K562 (cell line): ENCODE measurements around the gene CXCL17. TPM values are rescaled to one million over a fixed set of nuclear protein-coding genes. Genes with fewer than 3 reads are reported as not detected.

Source experiments
- ATAC-seq: fragments of 200-7000 bp; cut with Tn5 transposase; 3 replicates; pipeline ENCODE4 v1.9.1; 2020; ENCODE audit warnings: moderate library complexity
- BruUV-seq: library from RNA; stranded (reverse); fragments of 400-500 nt; replicated peaks from 2 replicates; lab custom pipeline; 2021; lab: Mats Ljungman, UMichigan
- CTCF ChIA-PET: fragments of 300-600 bp; formaldehyde crosslinking; extraction: SDS; loops from one replicate; lab custom pipeline; 2021; ENCODE audit warnings: low intra/inter-chr PET ratio; lab: Yijun Ruan, JAX
- POLR2A ChIA-PET: fragments of 300-600, 350-650 bp; sonication (Branson Sonifier 250); formaldehyde crosslinking; extraction: SDS; loops from one replicate; lab custom pipeline; 2021; ENCODE audit warnings: antibody characterized with exemption, inconsistent platforms; lab: Yijun Ruan, JAX
- DNase-seq, 4 experiments: peaks; one replicate each; pipeline versions ENCODE4 v3.0.0 to v3.0.0-alpha.2; 2011 to 2018; ENCODE audit warnings: low spot score in 3 of 4, mixed read lengths in 3 of 4; ENCODE audit errors: extremely low read depth in 1 of 4
- FAIRE-seq: peaks from 2 replicates; lab custom pipeline; 2011; peaks lifted over from hg19 to GRCh38; lab: Jason Lieb, UNC
- H2AFZ ChIP-seq: 2 replicates; pipeline ENCODE4 v1.6.0; 2011; ENCODE audit warnings: low read depth, low read length, control low read depth, inconsistent platforms
- H3K27ac ChIP-seq: fragments of 200-600 bp; 3 replicates; pipeline ENCODE4 v1.8.0; 2011; ENCODE audit warnings: low read depth, mild to moderate bottlenecking, control low read depth, inconsistent platforms, low read length, moderate library complexity, mixed read lengths; ENCODE audit errors: extremely low read depth
- H3K27me3 ChIP-seq, 2 experiments: fragments of 300-600 bp in 1 of 2; 2 replicates in 1 of 2; 3 replicates in 1 of 2; pipeline versions ENCODE4 v1.6.0 to v1.8.0; 2011; ENCODE audit warnings: inconsistent platforms in 2 of 2, low read length in 2 of 2, mild to moderate bottlenecking in 1 of 2, mixed read lengths in 1 of 2, moderate library complexity in 1 of 2; ENCODE audit not compliant: control insufficient read depth in 2 of 2, insufficient read depth in 2 of 2
- H3K36me3 ChIP-seq: fragments of 300-600 bp; 3 replicates; pipeline ENCODE4 v1.8.0; 2011; ENCODE audit warnings: mild to moderate bottlenecking, low read length, inconsistent platforms; ENCODE audit not compliant: control insufficient read depth, insufficient read depth
- H3K4me1 ChIP-seq, 2 experiments: fragments of 200-600 bp in 1 of 2; replicated peaks in 1 of 2; 2 replicates in 1 of 2; 3 replicates in 1 of 2; pipeline versions ENCODE4 v1.5.1 to v1.8.0; 2011; ENCODE audit warnings: inconsistent platforms in 2 of 2, low read length in 2 of 2, mild to moderate bottlenecking in 1 of 2, mixed read lengths in 1 of 2, moderate library complexity in 1 of 2; ENCODE audit not compliant: control insufficient read depth in 2 of 2, insufficient read depth in 2 of 2
- H3K4me2 ChIP-seq: 2 replicates; pipeline ENCODE4 v1.6.1; 2011; ENCODE audit warnings: low read length, control low read depth, inconsistent platforms, mixed read lengths; ENCODE audit not compliant: insufficient read depth
- H3K4me3 ChIP-seq: fragments of 200-600 bp; sonication (generic), shearing (Covaris generic); 2 replicates; pipeline ENCODE4 v1.5.1; 2016; ENCODE audit warnings: control low read depth, inconsistent platforms
- H3K79me2 ChIP-seq: fragments of 200-600 bp; 3 replicates; pipeline ENCODE4 v1.8.0; 2011; ENCODE audit warnings: low read length, inconsistent platforms; ENCODE audit not compliant: control insufficient read depth, insufficient read depth
- H3K9ac ChIP-seq, 2 experiments: 2 replicates each; pipeline versions ENCODE4 v1.6.0 to v1.6.1; 2011; ENCODE audit warnings: low read depth in 2 of 2, low read length in 2 of 2, control low read depth in 1 of 2, inconsistent platforms in 1 of 2, mild to moderate bottlenecking in 1 of 2, mixed read lengths in 1 of 2; ENCODE audit not compliant: insufficient read depth in 1 of 2
- H3K9me1 ChIP-seq: one replicate; pipeline ENCODE4 v1.6.0; 2011; ENCODE audit warnings: inconsistent platforms, mild to moderate bottlenecking, low read length, moderate library complexity; ENCODE audit not compliant: control insufficient read depth, insufficient read depth
- H3K9me3 ChIP-seq: replicated peaks from 2 replicates; pipeline ENCODE4 v1.5.1; 2011; ENCODE audit warnings: low read depth, low read length, inconsistent platforms; ENCODE audit not compliant: control insufficient read depth, insufficient read depth
- H4K20me1 ChIP-seq: replicated peaks from 2 replicates; pipeline ENCODE4 v1.6.1; 2011; ENCODE audit warnings: low read length, inconsistent platforms, mixed read lengths; ENCODE audit not compliant: control insufficient read depth, insufficient read depth
- NCOA4 ChIP-seq: fragments of 450-650 bp; IDR thresholded peaks from 2 replicates; pipeline ENCODE4 v1.6.1; 2018; ENCODE audit warnings: mild to moderate bottlenecking; ENCODE audit not compliant: partially characterized antibody
- POLR2G ChIP-seq: fragments of 200-400 bp; formaldehyde crosslinking; IDR thresholded peaks from 2 replicates; pipeline ENCODE4 v1.6.1; 2017; ENCODE audit warnings: low read depth, mild to moderate bottlenecking, antibody characterized with exemption, low read length, moderate library complexity
- WGBS: fragments of 100-300 bp; shearing (Covaris generic); methylation state at CpG from one replicate; pipeline ENCODE4 v1.1.6; 2016; ENCODE audit warnings: low coverage, mixed read lengths; ENCODE audit not compliant: insufficient coverage; ENCODE audit errors: missing lambda C conversion rate; 5-methylcytosine and 5-hydroxymethylcytosine counted together
- in situ Hi-C: fragments of 300-500 bp; cut with MboI; formaldehyde crosslinking; loops from 4 replicates; pipeline ENCODE4 v1.15.0; 2018; ENCODE audit warnings: inconsistent platforms, mixed read lengths
- intact Hi-C: fragments of 100-400 bp; cut with micrococcal nuclease; formaldehyde crosslinking; loops from 2 replicates; pipeline ENCODE4 v1.14.2; 2022
- polyA plus RNA-seq, 8 experiments: library from polyadenylated mRNA; depleted of rRNA in 4 of 8; stranded (reverse) in 5 of 8; unstranded in 3 of 8; fragments of >200 nt; fragmentation: Nextera tagmentation in 2 of 8; fragmentation: Illumina TruSeq in 1 of 8; extraction: Ambion mirVana in 2 of 8; extraction: Trizol in 1 of 8; gene quantifications; 2 replicates each; pipeline versions ENCODE4 v1.2.1 to v1.2.3, GENCODE V29; 2011 to 2014; ENCODE audit warnings: inconsistent platforms in 1 of 8, missing spikeins in 1 of 8
- total RNA-seq, 7 experiments: library from RNA; depleted of rRNA in 6 of 7; stranded (reverse); fragments of >200 nt in 6 of 7; fragmentation: Illumina TruSeq in 2 of 7; extraction: Trizol in 2 of 7; gene quantifications; 2 replicates each; pipeline versions ENCODE4 v1.2.1 to v1.2.3, GENCODE V29; 2011 to 2021; ENCODE audit warnings: low replicate concordance in 1 of 7

Gene CXCL17
- total and polyA plus RNA-seq, 9 of the 15 experiments (the other 6 are each of a cell fraction or from before 2014, with no cell fraction given) = 0.10 to 0.15 TPM; not detected in 7

DNA sequence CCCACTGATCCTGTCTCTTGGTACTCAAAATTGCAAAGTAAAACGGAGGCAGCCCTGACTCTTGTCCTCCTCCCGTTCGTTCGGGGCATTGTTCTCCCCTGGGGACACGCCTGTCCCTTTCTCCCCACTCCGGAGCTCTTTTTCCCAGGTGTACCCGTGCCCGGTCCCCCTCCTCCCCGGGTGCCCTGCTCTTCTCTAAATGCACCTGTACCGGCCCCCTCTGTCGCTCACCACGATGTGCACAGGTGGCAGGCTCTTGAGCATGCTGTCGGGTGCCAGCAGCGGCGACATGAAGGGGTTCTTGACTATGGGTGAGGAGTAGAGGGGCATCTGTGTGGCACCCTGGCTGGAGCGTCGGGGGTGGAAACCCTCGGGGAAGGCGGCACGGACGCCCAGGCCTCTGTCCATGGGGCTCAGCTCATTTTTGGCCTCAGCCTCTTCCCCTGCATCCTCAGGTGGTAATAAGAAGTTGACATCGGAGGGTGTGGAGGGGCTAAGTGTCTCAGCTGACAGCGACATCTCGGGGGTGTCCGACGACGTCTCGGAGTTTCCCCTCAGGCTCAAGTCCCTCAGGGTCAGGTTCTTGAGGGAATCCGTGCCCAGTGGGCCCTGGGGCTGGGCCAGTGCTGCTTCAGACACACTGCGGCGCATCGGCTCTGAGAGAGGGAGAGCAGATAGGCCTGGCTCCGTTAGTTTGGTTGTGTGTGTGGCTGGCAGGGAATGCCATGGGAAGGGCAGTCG, 40.2 kb downstream of the CXCL17 start:
- Histone ChIP-seq H3K9ac (peak overlapping the region in 1 of 2 experiments; percentile 45; a peak in 1 of 4 replicates), H3K4me2 (no peak overlapping the region), H4K20me1 (peaks cover 13% of the 10 kb centered on the region), H3K9me1 (peaks cover 3% of the 10 kb centered on the region), H3K27ac (no peak overlapping the region), H3K9me3 (no peaks in the 10 kb centered on the region), H3K79me2 (peaks cover 2% of the 10 kb centered on the region; the same call in 1 of the 3 replicates), H3K36me3 (no peaks in the 10 kb centered on the region), H3K27me3 (peaks cover 0 to 9% of the 10 kb centered on the region in 2 experiments; a peak in 3 of 5 replicates), H3K4me1 (peaks cover 2 to 37% of the 10 kb centered on the region in 2 experiments; a peak in 3 of 5 replicates), H2AFZ (no peak overlapping the region), H3K4me3 (no peak overlapping the region)
- BruUV-seq = no TSS peak
- intact Hi-C loops = no loop called here
- no peak for FAIRE-seq
- whole genome bisulfite sequencing = 45% methylated on average over 27 of the region's 34 CpGs
- POLR2A ChIA-PET = interaction anchor here (0.6 kb wide), 1 partner anchor 163 kb away, joined by 3 read pairs; no protein-coding TSS in a partner anchor
- CTCF ChIA-PET = interaction anchor here (0.6 kb wide), 1 partner anchor 226 kb away, joined by 3 read pairs; no protein-coding TSS in a partner anchor
- DNase-seq = no peak
- in situ Hi-C loops = no loop called here
- no peak for ATAC-seq
- TF ChIP-seq POLR2G (0 out of 2 replicates have a peak, but pooled peaks have one; percentile 22), NCOA4 (no peak)
